ENCODE results near the gene HTRA3. TPM values are rescaled to one million over a fixed set of nuclear protein-coding genes. Genes with fewer than 3 reads are reported as not detected.
A peak's percentile ranks its signal among the peaks of the same experiment; 100 is the strongest.

HTRA3 gene
- total RNA-seq, 1 donor from 2014 or later = 1.6 TPM

DNA sequence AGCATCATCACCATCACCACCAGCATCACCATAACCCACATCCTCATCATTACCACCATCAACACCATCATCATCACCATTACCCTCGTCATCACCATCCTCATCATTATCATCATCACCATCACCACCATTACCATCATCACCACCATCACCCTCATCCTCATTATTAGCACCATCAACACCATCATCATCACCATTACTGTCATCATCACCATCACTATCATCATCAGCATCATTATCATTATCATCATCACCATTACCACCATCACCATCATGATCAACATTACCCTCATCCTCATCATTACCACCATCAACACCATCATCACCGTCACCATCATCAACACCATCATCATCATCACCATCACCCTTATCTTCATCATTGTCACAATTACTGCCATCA, 51.7 kb downstream of the HTRA3 start:
- ATAC-seq (no peak), DNase-seq (ENCODE audit: low spot score) (no peak)

DNA sequence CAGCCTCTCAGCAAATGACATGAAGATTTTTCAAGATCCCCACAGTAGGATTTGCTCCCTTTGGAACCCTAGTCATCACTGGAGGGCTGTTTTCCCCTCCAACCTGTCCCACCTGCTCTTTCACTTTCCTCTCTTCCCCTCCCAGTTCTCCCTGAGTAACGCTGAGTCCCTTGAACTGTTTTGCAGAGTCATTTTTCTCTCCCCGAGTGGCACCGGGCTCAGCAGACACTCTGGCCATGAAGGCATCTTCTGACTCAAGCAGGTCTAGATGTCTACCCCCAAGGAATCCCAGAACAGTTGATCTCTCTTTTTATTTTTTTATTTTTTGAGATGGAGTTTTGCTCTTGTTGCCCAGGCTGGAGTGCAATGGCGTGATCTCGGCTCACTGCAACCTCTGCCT, 52.2 kb downstream of the HTRA3 start:
- DNase-seq (ENCODE audit: low spot score) (no peak), ATAC-seq (no peak)

DNA sequence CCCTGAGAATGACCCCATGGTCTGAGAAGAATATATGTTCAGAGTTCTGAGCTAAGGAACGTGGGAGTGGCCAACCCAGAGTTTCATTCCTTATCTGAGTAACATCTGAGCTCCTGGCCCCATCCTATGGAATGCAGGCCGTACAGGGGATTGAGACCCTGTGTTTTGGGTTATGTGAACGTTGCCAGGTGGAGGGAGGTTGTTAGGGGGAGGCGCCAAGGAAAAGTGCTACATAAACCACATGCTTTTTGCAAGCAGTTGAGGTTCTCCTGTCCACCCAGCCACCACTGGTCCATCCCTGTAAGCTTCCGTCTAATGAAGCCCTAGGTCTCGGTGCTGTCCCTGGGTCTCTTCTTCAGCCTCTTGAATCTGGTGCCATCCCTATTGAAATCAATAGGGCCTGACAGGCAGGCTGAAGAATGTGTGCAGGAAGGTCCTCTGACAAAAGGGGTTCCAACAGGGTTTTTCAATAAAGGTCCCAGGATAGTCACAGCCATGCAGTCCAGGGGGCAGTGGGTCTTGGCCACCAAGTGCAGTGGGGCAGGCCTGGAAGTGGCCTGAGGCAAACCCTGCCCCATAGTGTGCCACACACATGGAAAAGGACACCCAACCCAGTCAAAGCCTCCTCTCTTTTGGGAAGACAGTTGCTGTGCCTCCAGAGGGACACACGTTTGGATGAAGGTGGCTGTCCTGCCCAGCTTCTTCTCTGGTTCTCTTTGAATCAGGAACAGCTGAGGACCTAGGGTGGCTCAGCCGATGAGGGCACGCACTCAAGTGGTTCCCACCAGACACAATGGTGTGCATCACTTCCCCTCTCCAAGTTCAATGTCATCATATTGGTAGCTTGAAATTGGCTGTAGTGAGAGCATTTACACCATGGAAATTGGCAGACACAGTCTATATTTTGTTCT, 53.5 kb downstream of the HTRA3 start:
- DNase-seq (ENCODE audit: low spot score) = peak; percentile 36
- ATAC-seq = no peak

DNA sequence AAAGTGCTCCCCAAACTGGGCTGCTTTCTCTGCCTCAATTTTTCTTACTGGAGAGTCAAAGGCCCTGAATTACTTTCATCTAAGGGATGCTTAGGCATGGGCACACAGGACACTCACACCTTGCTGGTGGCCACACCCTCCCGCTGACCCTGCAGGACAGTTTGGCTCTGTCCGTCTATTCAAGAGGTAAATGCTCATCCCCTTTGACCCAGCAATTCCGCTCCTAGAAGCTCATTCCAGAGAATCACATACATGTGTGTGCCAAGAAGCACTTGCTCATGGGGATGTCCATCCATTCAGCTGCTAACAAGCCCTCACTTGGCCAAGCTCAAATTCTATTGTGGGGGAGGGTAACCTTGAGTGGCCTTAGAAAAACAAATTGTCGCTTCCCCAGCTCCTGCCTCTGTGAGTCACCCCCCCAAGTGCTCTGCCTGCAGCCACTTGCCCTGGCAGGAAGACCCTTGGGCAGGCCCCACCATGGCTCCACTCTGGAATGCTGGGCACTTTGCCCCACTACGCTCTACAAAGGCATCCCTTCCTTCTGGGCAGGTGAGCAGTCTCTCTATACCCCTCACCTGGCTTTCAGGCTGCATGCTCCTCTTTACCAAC, 54.5 kb downstream of the HTRA3 start:
- no peak for ATAC-seq

DNA sequence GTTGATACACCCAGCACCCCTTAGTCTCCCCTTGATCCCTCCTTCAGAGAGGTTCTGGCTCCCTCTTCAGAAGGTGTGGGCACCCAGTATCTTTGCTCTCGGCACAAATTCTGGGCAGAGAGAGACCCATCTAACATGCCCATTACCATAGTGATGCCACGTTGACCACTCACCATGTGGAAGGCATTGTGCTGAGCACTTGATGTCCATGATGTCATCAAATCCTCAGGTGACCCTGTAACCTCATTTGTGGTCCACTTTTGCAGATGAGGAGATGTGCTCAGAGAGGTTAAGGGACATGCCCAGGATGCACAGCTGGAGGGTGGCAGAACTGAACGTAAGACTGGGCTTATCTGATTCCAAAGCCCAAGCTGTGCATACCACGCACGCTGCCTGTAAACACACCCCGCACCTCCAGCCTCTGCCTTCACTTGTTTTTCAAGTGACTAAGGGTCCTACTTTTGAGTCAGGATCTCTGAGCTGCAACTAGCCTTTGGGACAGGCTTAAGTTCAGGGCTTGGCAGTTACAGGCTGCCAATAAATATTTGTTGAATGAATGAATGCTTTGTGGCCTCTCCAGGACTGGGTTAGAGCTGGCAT, 55.2 kb downstream of the HTRA3 start:
- no peak for ATAC-seq
- peak; percentile 16 for DNase-seq (ENCODE audit: low spot score)

More for the DNA sequence above, 54.5 kb downstream of the HTRA3 start:
- DNase-seq (ENCODE audit: low spot score) = peak; percentile 31

DNA sequence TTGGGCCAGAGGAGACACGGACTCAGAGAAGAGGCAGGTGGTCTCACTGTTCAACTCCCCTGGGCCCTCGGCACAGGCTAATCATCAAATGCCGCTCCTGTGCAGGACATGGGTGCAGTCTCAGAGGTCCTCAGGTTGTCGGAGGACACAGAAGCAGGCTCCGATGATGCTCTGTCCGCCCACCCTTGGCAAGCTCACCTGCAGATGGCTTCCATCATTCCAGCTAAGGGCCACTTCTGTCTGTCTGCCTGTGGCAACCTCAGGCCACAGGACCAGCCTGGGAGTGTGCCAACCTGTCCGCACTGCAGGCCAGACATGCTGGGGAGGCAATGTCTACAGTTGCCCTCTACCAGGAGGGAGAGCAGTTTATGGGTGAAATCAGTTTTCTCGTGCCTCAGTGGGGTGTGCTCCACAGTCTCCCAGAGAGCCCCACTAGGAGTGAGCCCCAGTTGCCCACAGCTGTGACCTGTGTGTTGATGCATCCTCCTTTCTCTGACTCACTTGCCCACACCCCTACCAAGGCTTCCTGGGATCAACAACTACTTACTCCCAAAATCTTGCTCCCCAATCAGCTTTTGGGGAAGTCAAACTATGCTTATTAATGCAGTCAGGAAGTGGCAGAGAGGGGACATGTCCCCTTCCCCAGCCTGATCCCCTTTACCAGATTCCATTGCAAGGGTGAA, 55.9 kb downstream of the HTRA3 start:
- peak; percentile 24 for DNase-seq (ENCODE audit: low spot score)

DNA sequence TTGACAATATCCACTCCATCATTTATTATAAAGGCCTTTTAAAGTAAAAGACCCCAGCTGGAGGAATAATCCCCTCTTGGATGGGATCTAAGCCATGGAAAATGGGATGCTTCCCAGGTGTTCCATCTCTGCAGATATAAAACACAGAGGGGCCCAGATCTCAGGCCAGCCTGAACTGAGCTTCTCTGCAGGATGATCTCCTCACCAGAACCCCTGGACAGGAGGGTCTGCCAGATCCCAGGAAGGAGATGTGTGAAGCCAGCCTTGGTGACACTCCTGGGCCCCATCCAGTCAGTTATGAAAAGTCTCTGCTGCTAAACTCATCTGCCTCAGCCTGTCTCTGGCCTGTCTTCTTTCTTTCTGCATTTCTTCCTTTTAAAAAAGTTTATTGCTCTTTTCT, 56.7 kb downstream of the HTRA3 start:
- DNase-seq (ENCODE audit: low spot score) (peak; percentile 16), ATAC-seq (no peak)

More for the DNA sequence above, 55.9 kb downstream of the HTRA3 start:
- ATAC-seq = no peak

DNA sequence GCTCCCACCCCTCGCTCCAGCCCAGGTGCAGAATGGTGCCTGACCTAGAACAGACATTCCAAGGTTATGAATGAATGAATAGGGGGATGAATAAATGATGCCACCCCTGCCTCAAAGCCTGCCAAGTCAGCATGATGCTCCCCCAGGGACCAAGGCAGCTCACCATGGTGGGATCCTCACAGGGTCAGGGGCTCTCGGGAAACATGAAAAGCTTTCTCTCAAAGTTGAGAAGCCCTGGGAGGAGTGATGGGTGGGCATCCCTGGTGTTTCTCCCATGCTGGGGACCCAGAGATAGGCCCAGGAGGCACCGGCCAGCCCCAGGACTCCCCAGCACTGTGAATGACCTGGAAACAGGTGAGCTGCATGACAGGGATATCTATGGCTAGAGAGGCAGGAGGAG, 58.9 kb downstream of the HTRA3 start:
- ATAC-seq (no peak), DNase-seq (ENCODE audit: low spot score) (no peak)

DNA sequence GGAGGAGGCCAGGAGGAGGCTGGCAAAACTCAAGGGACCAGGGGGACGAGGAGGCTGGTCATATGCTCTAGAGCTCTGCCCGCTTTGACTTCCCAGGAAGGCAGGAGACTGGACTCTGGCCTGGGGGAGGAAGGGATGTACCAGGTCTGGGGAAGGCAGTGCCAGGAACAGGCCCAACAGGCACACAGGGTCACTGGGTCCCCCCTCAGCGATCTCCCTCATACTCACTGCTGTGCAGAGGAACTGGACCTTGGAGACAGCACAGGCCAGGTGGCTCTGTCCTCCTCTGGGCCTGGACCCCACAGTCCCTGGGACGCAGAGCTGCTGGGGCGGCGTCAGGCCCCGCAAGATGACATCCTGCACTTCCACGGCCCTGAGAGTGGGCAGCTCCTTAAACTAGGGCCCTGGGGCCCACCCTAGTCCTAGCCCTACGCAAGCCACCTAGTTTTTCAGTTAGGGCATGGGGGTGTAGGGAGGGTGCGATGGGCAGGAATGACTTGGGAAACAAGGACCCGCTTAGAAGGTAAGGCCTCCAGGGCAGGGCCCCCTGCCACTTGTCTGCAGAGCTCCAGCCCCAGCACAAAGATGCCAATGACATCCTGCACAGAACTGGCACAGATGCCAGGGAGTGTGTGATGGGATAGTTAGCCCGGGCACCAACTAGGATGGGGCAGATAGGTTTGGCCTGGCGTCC, 59.5 kb downstream of the HTRA3 start:
- ATAC-seq = peak; percentile 65
- peak; percentile 44 for DNase-seq (ENCODE audit: low spot score)

DNA sequence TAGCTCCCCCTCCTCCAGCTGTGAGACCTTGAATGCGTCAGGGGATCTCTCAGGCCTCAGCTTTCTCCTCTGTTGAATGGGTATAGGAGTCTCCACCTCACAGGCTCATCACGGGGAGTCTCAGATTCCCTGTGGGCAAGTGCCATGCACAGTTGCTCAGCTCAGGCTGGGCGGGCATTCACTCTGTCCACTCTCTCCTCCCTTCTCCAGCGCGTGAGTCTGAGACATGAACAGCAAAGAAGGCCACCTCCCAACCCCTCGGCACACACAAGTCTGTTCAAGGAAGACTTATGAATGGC, 60.0 kb downstream of the HTRA3 start:
- ATAC-seq (no peak), DNase-seq (ENCODE audit: low spot score) (peak; percentile 22)

DNA sequence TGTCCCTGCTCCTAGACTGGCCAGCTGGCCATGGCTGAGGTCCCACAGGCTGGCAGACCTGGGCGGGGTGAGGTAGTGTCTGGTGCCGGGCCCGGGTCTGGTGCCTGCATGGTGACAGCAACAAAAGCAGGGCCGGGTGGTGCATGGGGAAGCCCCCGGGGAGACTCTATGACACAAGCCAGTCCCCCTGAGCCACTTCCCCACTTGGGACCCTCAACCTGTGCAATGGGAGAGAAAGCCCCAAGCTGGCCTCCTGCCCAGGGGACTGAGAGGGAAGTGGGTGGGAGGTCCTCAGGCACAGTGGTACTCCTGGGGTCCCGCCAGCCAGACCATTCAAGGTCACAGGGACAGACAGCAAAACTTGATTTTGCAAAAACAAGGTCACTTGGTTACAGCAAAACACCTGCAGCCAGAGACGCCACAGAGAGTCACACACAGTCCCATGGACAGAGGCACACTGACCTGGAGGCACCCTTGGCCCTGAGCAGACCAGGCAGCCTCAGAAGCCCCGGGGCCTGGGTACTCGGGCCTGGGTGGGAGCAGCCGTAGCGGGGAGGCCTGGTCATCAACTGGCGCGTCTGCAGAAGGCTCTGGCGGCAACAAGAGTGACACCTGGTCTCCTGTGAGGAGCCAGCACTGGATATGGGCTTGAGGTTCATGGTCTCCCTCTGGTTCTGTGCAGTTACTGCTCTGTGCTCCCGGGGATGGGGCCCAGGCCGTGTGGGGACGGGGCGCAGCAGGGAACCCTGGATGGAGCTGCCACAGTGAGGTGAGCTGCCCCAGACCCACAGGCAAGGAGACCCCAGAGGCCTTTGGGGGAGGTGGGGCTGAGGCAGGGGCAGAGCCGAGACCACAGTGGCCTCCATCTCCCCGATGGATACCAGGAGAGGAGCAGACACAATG, 60.6 kb downstream of the HTRA3 start:
- ATAC-seq (peak; percentile 7), DNase-seq (ENCODE audit: low spot score) (peak; percentile 43)

DNA sequence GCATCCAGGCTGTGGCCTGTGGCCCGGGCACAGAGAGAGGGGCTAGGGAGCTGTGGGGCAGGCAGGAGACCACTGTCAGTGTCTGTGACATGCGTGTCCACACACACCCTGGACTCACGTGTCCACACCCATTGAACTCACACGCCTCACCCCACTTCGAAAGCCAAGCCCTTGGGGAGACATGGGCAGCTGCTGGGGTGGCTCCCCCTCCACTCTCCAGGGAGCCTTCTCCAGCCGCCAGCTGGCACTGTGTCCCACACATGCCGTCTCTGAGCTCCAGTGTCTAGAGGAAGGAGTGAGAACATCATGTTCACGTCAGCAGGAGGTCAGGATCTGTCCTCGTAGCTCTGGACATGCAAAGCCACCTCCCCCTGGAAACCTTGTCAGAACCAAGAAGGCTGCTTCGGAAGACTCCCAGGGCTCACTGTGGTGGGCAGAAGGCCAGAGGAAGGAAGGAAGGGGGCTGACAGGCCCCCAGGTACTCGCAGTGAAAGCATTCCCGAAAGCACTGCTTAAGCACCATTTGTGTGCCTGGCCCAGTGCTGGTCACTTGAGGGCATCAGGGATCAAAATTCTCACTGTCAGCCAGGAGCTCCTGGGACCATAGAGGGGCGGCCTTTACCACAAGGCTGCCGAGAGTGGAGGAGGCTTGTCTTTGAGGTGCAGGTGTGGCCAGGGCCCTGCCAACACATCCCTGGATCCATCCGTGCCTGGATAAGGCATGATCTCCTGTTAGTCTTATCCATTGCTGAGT, 61.4 kb downstream of the HTRA3 start:
- peak; percentile 28 for ATAC-seq
- DNase-seq (ENCODE audit: low spot score) = peak; percentile 49

DNA sequence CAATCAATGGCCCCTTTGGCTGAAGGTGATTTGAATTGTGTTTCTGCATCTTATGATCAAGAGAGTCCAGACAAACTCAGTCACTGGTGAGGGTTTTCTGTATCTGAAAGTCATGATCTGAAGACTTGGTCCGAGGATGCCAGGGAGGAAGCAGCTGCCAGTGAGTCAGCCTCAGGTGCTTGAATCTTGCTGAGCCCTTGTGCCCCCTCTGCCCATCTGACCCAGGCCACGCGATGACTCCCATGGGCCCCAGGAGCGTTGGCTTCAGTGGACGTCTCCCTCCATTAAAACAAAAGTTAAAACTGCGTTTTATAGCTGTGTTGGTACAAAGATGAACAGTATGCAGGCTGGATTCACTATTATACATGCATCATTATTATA, 62.0 kb downstream of the HTRA3 start:
- DNase-seq (ENCODE audit: low spot score) = peak; percentile 12
- no peak for ATAC-seq

DNA sequence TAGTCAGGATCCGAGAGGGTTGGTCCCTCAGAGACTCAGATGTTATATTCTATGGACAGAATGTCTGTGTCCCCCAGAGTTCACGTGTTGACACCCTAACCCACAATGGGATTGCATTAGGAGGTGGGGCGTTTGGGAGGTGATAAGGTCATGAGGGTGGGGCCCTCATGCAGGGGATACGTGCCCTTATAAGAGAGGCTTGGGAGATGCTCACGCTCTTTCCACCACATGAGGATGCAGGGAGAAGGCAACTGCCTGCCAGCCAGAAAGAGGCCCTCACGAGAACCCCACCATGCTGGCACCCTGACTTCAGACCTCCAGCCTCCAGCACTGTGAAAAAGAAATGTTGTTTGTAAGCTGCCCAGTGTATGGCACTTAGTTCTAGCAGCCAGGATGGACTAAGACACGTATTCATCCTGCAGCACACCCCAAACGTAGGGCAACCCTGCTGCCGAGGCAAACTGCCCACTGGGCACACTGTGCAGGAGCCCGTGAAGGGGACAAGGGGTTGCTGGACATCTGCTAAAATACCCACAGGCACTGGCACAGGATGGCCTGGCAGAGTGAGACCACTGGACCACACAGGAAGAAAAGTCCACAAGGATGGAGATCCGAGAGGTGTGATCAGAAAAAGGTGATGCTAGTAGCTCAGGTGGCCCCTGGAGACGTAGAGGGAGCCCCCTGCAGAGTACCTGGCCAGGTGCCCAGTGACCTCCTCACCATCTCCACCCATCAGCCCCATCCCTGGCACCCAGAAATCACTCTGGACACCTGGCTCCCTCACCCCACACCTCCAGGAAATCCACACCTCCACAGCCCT, 62.7 kb downstream of the HTRA3 start:
- no peak for ATAC-seq

DNA sequence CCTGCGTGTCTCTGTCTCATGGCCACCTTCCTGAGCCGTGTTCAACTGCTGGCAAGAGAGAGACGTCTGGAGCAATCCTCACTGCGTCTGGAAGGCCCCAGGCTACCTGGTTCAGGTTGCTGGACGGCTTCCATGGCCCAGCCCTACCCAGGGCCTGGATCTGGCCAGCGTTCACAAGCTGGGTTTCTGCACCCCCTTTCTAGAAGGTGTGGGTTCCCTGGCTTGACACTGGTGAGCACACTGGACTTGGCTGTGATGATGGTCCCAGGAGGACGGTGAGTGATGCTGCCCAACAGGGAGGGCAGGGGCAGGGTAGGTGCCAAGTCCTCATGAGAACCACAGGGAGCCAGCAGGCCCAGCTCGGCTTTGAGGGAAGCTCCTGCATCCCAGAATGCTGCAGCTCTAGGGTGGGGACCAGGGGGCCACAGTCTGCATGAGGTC, 63.4 kb downstream of the HTRA3 start:
- DNase-seq (ENCODE audit: low spot score) (peak; percentile 39), ATAC-seq (no peak)

More for the DNA sequence above, 62.7 kb downstream of the HTRA3 start:
- DNase-seq (ENCODE audit: low spot score) = peak; percentile 31

DNA sequence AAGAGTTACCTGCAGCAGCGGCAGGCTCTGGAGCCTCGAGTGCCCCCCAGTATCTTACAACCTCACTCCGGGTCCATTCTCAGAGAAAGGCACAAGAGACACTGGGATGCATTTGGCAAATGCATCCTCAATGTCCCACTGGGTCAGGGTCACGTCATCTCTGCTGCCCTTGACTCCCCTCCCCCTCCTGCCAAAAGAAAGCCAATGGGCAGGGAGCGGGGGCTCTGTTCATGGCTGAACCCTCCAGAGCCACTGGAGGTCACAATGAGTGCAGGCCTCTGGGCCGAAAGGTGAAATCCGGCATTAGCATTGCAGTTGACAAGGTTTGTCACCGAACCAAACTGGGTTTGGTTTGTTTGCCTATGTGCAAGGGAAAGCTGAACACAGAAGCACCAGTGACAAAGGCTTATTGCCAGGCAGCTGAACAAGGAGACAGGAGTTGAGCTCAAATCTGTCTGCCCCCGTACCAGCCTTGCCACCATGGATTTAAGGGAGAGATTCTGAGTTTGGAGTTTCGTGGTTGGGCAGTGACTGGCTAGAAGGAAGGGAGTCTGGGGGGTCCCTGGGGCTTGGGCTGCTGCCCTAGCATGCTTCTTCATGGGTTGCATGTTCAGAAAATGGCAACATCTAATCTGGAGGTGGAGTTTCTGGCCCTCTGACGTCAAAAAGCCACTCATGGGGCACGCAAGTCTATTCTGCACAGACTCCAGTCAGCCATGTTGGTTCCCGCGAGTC, 64.3 kb downstream of the HTRA3 start:
- ATAC-seq (peak; percentile 40), DNase-seq (ENCODE audit: low spot score) (peak; percentile 47)

DNA sequence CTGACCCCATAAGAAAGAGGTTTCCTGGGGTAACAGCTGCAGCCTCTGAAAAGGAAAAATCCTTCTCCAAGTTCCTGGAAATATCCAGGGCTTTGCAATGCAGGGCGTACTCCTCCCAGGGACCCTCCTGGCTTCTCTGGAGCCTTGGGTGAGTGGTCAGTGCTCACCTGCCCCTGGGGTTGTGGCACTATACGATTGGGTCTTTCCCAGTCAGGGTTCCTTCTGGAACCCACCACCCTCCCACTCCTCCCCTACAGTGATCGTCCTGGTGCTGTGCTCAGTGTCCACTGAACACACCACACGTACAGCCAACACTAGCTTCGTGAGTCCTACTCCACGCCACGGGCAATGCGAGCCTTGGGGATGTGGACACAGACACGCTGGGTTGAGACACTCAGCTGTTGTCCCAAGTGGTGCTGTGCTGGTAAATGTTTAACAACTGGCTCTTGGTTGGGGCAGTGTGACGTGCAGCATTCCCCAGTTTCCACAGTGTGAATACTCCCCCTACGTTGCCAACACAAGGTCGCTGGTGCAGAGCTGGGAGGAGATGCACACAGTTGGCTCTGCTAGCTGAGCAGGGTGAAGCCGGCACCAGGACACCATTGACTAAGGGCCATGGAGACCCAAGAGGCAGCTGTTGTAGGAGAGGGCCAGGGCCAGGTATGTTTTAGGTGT, 65.4 kb downstream of the HTRA3 start:
- ATAC-seq (peak; percentile 83), DNase-seq (ENCODE audit: low spot score) (peak; percentile 68)
